ENCODE measurements around the gene AMBN.
A peak's percentile ranks its signal among the peaks of the same experiment; 100 is the strongest.

AMBN gene

GRCh38 chr4:70591955-70592582 lies at the start of gene AMBN:
AMBN (plus strand) TSS chr4:70592256; CDS start chr4:70592359, 103 bp downstream.
- DNase-seq (ENCODE audit: low spot score): no peak

GRCh38 chr4:70544279-70544868 lies 47.7 kb upstream of the AMBN start:
- peak; percentile 5 for DNase-seq (ENCODE audit: low spot score)

- no peak for DNase-seq (ENCODE audit: low spot score)
Measured at GRCh38 chr4:70556856-70557255, 35.2 kb upstream of the AMBN start.

GRCh38 chr4:70559211-70559830 lies 32.7 kb upstream of the AMBN start:
- DNase-seq (ENCODE audit: low spot score): peak; percentile 44

GRCh38 chr4:70559924-70560323 lies 32.1 kb upstream of the AMBN start:
- no peak for DNase-seq (ENCODE audit: low spot score)

- no peak for DNase-seq (ENCODE audit: low spot score)
Measured at GRCh38 chr4:70564033-70564432, 28.0 kb upstream of the AMBN start.

- no peak for DNase-seq (ENCODE audit: low spot score)
Measured at GRCh38 chr4:70570796-70571195, 21.3 kb upstream of the AMBN start.

- no peak for DNase-seq (ENCODE audit: low spot score)
Measured at GRCh38 chr4:70571772-70572171, 20.3 kb upstream of the AMBN start.

GRCh38 chr4:70575964-70576363 lies 16.1 kb upstream of the AMBN start:
- no peak for DNase-seq (ENCODE audit: low spot score)

- no peak for DNase-seq (ENCODE audit: low spot score)
Measured at GRCh38 chr4:70577220-70577927, 14.7 kb upstream of the AMBN start.

GRCh38 chr4:70581980-70582379 lies 10.1 kb upstream of the AMBN start:
- DNase-seq (ENCODE audit: low spot score): no peak

GRCh38 chr4:70583952-70584834 lies 7.9 kb upstream of the AMBN start:
- no peak for DNase-seq (ENCODE audit: low spot score)

- DNase-seq (ENCODE audit: low spot score): no peak
Measured at GRCh38 chr4:70586841-70587240, 5.2 kb upstream of the AMBN start.

GRCh38 chr4:70589785-70590184 lies 2.3 kb upstream of the AMBN start:
- DNase-seq (ENCODE audit: low spot score): no peak

GRCh38 chr4:70594196-70594595 lies 2.1 kb downstream of the AMBN start:
- DNase-seq (ENCODE audit: low spot score): no peak

- DNase-seq (ENCODE audit: low spot score): no peak
Measured at GRCh38 chr4:70600305-70600704, 8.2 kb downstream of the AMBN start.

- DNase-seq (ENCODE audit: low spot score): no peak
Measured at GRCh38 chr4:70600977-70601376, 8.9 kb downstream of the AMBN start.

GRCh38 chr4:70601422-70602039 lies 9.5 kb downstream of the AMBN start:
- peak; percentile 69 for DNase-seq (ENCODE audit: low spot score)

GRCh38 chr4:70603856-70604255 lies 11.8 kb downstream of the AMBN start:
- no peak for DNase-seq (ENCODE audit: low spot score)

- no peak for DNase-seq (ENCODE audit: low spot score)
Measured at GRCh38 chr4:70606459-70606858, 14.4 kb downstream of the AMBN start.

GRCh38 chr4:70607334-70607853 lies 15.3 kb downstream of the AMBN start:
- DNase-seq (ENCODE audit: low spot score): no peak
